Measurements from ENCODE around the gene RFWD3. TPM values are rescaled to one million over a fixed set of nuclear protein-coding genes. Genes with fewer than 3 reads are reported as not detected.
A peak's percentile ranks its signal among the peaks of the same experiment; 100 is the strongest.

RFWD3 gene
- total RNA-seq, 2 donors from 2014 or later, result 34.2 to 61.2 TPM

DNA sequence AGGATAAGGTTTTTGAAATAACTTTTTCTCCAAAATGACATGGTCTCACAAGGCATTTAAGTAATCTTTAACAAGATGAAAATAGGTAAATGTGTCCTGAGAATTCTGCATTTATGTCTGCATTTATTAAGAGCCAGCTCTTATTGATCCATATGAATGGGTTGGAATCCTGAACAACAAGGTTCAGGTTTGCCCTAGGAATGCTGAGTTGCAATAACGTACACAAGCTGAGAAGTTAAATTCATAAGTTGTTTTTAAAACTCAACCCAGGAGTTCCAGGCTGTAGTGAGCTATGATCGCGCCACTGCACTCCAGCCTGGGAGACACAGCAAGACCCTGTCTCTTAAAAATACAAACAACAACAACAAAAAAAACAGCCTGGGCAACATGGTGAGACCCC, 87.8 kb downstream of the RFWD3 start:
- ATAC-seq (no peak), DNase-seq (no peak)
- H3K4me1 Mint-ChIP-seq, result peaks cover 51% of the 10 kb centered on the region
- peak overlapping the region; percentile 53 for H3K4me3 Mint-ChIP-seq
- H3K27ac Mint-ChIP-seq, result peak overlapping the region; percentile 84
- no peaks in the 10 kb centered on the region for H3K9me3 ChIP-seq (ENCODE audit: control insufficient read depth, low read length, poor library complexity, severe bottlenecking)
- H3K36me3 Mint-ChIP-seq (ENCODE audit: low read depth), result peaks cover 5% of the 10 kb centered on the region
- no peaks in the 10 kb centered on the region for H3K27me3 Mint-ChIP-seq

DNA sequence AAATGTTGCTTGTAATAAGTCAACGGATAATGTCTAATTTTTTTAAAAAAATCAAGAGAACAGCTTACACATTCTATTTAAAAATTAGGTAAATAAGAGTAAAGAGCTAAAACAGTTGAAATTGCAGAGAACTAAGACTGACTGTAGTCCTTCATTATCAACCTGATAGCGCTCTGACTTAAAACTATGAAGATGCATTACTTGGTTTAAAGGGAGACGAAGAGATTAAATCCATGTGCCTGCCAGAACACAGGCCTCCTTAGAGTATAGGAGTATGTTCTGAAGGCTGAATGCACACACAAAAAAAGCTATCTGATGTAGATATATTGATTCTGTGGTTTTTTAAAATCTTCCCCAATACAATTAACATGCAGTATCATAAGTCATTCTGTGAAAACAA, 88.2 kb downstream of the RFWD3 start:
- ATAC-seq (no peak), DNase-seq (no peak)
- peaks cover 47% of the 10 kb centered on the region for H3K4me1 Mint-ChIP-seq
- no peaks in the 10 kb centered on the region for H3K9me3 ChIP-seq (ENCODE audit: control insufficient read depth, low read length, poor library complexity, severe bottlenecking)
- peak overlapping the region; percentile 33 for H3K4me3 Mint-ChIP-seq
- peaks cover 2% of the 10 kb centered on the region for H3K36me3 Mint-ChIP-seq (ENCODE audit: low read depth)
- no peaks in the 10 kb centered on the region for H3K27me3 Mint-ChIP-seq
- H3K27ac Mint-ChIP-seq, result peak overlapping the region; percentile 84

DNA sequence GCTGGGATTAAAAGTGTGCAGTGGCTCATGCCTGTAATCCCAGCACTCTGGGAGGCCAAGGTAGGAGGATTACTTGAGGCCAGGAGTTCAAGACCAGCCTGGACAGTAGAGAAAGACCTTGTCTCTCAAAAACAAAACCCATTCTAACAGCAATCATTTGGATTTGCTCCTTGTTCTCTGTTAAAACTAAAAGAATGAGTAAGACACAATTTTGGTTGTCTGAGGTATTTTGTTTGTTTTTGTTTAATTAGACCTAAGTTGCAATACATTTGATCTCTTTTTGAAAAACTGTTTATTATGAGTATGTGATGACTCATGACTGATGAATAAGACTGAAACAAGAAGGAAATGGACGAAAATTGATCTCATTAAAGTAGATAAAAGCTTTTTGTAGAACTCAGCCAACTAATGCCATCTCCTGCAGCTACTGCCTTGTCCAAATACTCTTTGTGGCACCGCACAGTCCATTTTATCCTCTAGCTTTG, 88.8 kb downstream of the RFWD3 start:
- peak overlapping the region; percentile 33 for H3K4me3 Mint-ChIP-seq
- H3K27ac Mint-ChIP-seq, result peak overlapping the region; percentile 84
- ATAC-seq, result peak; percentile 46
- no peak for DNase-seq
- peaks cover 45% of the 10 kb centered on the region for H3K4me1 Mint-ChIP-seq
- H3K36me3 Mint-ChIP-seq (ENCODE audit: low read depth), result peaks cover 1% of the 10 kb centered on the region
- no peaks in the 10 kb centered on the region for H3K9me3 ChIP-seq (ENCODE audit: control insufficient read depth, low read length, poor library complexity, severe bottlenecking)
- no peaks in the 10 kb centered on the region for H3K27me3 Mint-ChIP-seq

DNA sequence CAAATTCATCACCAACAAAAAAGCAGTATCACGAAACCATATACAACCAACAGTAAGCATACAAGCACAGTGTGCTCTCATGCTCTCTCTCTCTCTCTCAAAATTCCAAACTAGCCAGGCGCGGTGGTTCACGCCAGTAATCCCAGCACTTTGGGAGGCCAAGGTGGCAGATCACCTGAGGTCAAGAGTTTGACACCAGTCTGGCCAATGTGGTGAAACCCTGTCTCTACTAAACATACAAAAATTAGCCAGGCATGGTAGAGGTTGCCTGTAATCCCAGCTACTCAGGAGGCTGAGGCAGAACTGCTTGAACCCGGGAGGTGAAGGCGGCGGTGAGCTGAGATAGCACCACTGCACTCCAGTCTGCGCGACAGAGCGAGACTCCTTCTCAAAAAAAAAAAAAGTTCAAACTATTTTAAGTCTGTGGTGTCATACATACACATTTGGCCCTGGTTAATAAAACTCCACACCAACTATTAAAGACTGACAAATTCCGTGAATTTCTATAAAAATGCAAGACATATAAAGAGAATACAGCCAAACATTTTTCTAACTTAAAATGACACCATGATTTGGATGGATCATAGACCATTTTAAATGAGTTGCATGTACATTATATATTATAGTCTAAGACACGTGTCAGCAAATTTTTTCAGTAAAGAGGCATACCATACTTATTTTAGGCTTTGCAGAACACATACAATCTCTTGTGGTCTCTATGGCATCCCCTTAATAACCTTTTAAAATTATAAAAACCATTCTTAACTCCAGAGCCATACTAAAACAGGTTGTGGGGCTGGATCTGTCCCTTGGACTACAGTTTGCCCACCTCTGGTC, 90.7 kb downstream of the RFWD3 start:
- Mint-ChIP-seq H3K4me1 (peaks cover 47% of the 10 kb centered on the region), H3K36me3 (ENCODE audit: low read depth) (no peaks in the 10 kb centered on the region), H3K4me3 (no peak overlapping the region), H3K27me3 (no peaks in the 10 kb centered on the region), H3K27ac (peak overlapping the region; percentile 6)
- DNase-seq, result no peak
- H3K9me3 ChIP-seq (ENCODE audit: control insufficient read depth, low read length, poor library complexity, severe bottlenecking), result no peaks in the 10 kb centered on the region
- ATAC-seq, result no peak

DNA sequence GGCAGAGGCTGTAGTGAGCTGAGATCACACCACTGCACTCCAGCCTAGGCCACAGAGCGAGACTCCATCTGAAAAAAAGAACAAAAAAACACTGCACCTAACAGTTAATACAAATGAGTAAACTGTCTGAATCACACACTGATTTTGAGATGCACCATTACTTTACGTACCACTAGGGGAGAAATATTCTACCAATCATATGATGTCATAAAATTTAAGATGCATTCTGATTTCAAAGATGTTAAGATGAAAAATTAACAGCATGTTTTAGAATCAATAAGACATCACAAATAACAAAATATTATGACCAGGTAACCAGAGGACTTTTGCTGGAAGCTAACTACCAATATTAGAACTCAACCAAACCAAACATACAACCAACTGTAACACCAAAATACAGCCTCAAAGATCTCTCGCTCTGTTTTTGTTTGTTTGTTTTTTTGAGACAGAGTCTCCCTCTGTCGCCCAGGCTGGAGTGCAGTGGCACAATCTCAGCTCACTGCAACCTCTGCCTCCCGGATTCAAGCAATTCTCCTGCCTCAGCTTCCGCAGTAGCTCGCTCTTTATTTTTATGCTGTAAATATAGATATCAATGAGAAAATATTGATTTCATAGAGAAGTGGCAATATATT, 91.4 kb downstream of the RFWD3 start:
- H3K9me3 ChIP-seq (ENCODE audit: control insufficient read depth, low read length, poor library complexity, severe bottlenecking), result no peaks in the 10 kb centered on the region
- H3K4me1 Mint-ChIP-seq, result peaks cover 49% of the 10 kb centered on the region
- H3K36me3 Mint-ChIP-seq (ENCODE audit: low read depth), result no peaks in the 10 kb centered on the region
- no peak overlapping the region for H3K4me3 Mint-ChIP-seq
- no peak for ATAC-seq
- no peaks in the 10 kb centered on the region for H3K27me3 Mint-ChIP-seq
- no peak for DNase-seq
- peak overlapping the region; percentile 6 for H3K27ac Mint-ChIP-seq

DNA sequence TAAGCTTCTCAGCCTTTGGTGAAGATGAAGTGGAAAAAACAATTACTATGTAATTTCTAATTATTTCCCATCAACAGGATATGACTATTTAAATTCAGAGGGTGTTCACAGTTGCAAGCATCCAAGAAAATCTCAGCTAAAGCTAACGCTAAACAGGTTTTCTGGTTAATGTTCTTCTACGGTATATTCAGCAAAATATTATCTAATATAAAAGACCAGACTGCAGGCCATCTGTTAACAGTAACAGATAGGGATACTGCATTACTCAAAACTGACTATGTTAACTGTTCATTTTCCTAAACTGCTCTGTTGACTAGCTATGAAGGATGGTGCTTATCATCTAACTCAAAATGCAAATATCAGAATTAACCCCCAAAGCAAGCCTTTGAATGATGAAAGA, 92.5 kb downstream of the RFWD3 start:
- H3K27me3 Mint-ChIP-seq, result no peaks in the 10 kb centered on the region
- no peak overlapping the region for H3K4me3 Mint-ChIP-seq
- ATAC-seq (no peak), DNase-seq (no peak)
- no peaks in the 10 kb centered on the region for H3K9me3 ChIP-seq (ENCODE audit: control insufficient read depth, low read length, poor library complexity, severe bottlenecking)
- peaks cover 47% of the 10 kb centered on the region for H3K4me1 Mint-ChIP-seq
- peak overlapping the region; percentile 67 for H3K27ac Mint-ChIP-seq
- no peaks in the 10 kb centered on the region for H3K36me3 Mint-ChIP-seq (ENCODE audit: low read depth)

DNA sequence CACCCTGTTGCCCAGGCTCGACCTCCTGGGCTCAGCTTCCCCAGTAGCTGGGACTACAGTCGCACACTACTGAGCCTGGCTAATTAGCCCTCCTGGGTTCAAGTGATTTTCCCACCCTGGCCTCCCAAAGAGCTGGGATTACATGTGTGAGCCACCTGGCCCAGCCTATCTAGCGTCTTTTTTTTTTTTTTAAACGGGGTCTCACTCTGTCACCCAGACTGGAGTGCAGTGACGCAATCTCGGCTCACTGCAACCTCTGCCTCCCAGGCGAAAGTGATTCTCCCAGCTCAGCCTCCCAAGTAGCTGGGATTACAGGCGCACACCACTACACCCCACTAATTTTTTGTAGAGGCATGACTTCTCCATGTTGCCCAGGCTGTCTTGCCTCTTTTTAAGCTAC, 93.1 kb downstream of the RFWD3 start:
- H3K36me3 Mint-ChIP-seq (ENCODE audit: low read depth), result no peaks in the 10 kb centered on the region
- DNase-seq (no peak), ATAC-seq (no peak)
- H3K27me3 Mint-ChIP-seq, result no peaks in the 10 kb centered on the region
- peaks cover 42% of the 10 kb centered on the region for H3K4me1 Mint-ChIP-seq
- no peaks in the 10 kb centered on the region for H3K9me3 ChIP-seq (ENCODE audit: control insufficient read depth, low read length, poor library complexity, severe bottlenecking)
- peak overlapping the region; percentile 67 for H3K27ac Mint-ChIP-seq
- no peak overlapping the region for H3K4me3 Mint-ChIP-seq

Other genes with a start within 250 kb of the RFWD3 start
- 1 to 10 TPM; 1.6 to 2.4 TPM for gene CLEC18B, start 245.4 kb downstream of the RFWD3 start, total RNA-seq
- 100 to 1,000 TPM; 166 to 180 TPM for gene GLG1, start 59.8 kb downstream of the RFWD3 start, total RNA-seq
- 10 to 100 TPM; 33.8 to 44.8 TPM for gene MLKL, start 34.0 kb upstream of the RFWD3 start, total RNA-seq
- 1 to 10 TPM in 1 of 2 donors, under 1 TPM in 1; 0.73 to 1.7 TPM for gene FA2H, start 107.9 kb upstream of the RFWD3 start, total RNA-seq